Psoas muscle (tissue), 8 donors: ENCODE results near the gene IFITM5. TPM values are rescaled to one million over a fixed set of nuclear protein-coding genes. Genes with fewer than 3 reads are reported as not detected.
"Not testable (repeated sequence)": the region's sequence is repeated elsewhere in the genome, so short reads cannot be mapped to it uniquely, and the experiment has no call there.

ENCODE experiments used
- ATAC-seq, 4 donors: fragments of 200-7000 bp; cut with Tn5 transposase; one replicate each; pipeline ENCODE4 v1.9.1; 2020; ENCODE audit warnings: moderate library complexity in 3 of 4, mild to moderate bottlenecking in 2 of 4
- DNase-seq, 2 donors: peaks; one replicate each; pipeline ENCODE4 v3.0.0-alpha.2; 2020
- H3K27ac ChIP-seq: fragments of 200-600 bp; one replicate; pipeline ENCODE4 v1.8.0; 2022
- H3K27me3 ChIP-seq, 3 donors: fragments of 200-600 bp in 1 of 3; one replicate each; pipeline versions ENCODE4 v1.6.1 to v1.8.0; 2013 to 2022; ENCODE audit warnings: low read length in 2 of 3, mild to moderate bottlenecking in 2 of 3, moderate library complexity in 1 of 3; ENCODE audit not compliant: insufficient read depth in 3 of 3
- H3K36me3 ChIP-seq, 2 donors: fragments of 200-600 bp in 1 of 2; one replicate each; pipeline versions ENCODE4 v1.6.1 to v1.8.0; 2013 to 2022; ENCODE audit warnings: low read depth in 1 of 2, mild to moderate bottlenecking in 1 of 2, moderate library complexity in 1 of 2; ENCODE audit not compliant: insufficient read depth in 1 of 2
- H3K4me1 ChIP-seq: fragments of 200-600 bp; one replicate; pipeline ENCODE4 v1.8.0; 2022
- H3K4me3 ChIP-seq: fragments of 200-600 bp; one replicate; pipeline ENCODE4 v1.8.0; 2022; ENCODE audit warnings: mild to moderate bottlenecking
- H3K9me3 ChIP-seq: fragments of 200-600 bp; one replicate; pipeline ENCODE4 v1.8.0; 2022
- CTCF ChIP-seq: fragments of 200-600 bp; IDR thresholded peaks from one replicate; pipeline ENCODE4 v1.8.0; 2022; ENCODE audit warnings: antibody characterized with exemption
- WGBS, 3 donors: extraction: QIAGEN DNeasy Blood & Tissue Kit; methylation state at CpG; one replicate each; pipeline versions ENCODE4 v1.1.6 to v1.1.7; 2013; 5-methylcytosine and 5-hydroxymethylcytosine counted together
- intact Hi-C, 2 donors: fragments of 100-400 bp; cut with DNase I; formaldehyde crosslinking; loops; one replicate each; pipeline versions ENCODE4 v1.11.0 to v1.14.2; 2022
- polyA plus RNA-seq, 3 donors: library from polyadenylated mRNA; stranded (reverse); fragments of 200-250 nt; gene quantifications; one replicate each; pipeline ENCODE4 v1.2.3, GENCODE V29; 2013
- total RNA-seq, 4 donors: library from RNA; stranded (reverse); fragmentation: NEBNext Ultra II Directional in 2 of 4; extraction: Animal tissue kit (Norgen Biotek cat#: 25700) in 2 of 4; gene quantifications; one replicate each; pipeline versions ENCODE4 v1.2.1 to v1.2.4, GENCODE V29; 2021 to 2023
- donor health status: healthy with polysubstance abuse.
- donor health status: DM: no; HTN: no; CAD: no; lungs with moderate emphysema.
- donor health status: Bipolar disorder and iron deficiency.
- donor health status: healthy.
- donor health status: DM: yes; HTN: yes; CAD: no.
- donor health status: DM: no; HTN: no; CAD: no.
- donor health status: DM: no; HTN: no; CAD: no.
- donor health status: DM: yes; HTN: yes; CAD: no.

The IFITM5 gene
- total and polyA plus RNA-seq, 7 donors: not detected

- no peak for ATAC-seq
- Histone ChIP-seq H3K36me3 (no peaks in the 10 kb centered on the region), H3K4me1 (peaks cover 9% of the 10 kb centered on the region), H3K27me3 (peaks cover 0 to 12% (median 6%) of the 10 kb centered on the region in 3 donors), H3K4me3 (no peak overlapping the region), H3K27ac (no peak overlapping the region), H3K9me3 (no peaks in the 10 kb centered on the region)
- intact Hi-C loops: no loop called here
- DNase-seq: no peak
- no peak for TF ChIP-seq CTCF
- 82 to 84% (median 83%) methylated on average over 18 to 19 of the region's 19 CpGs for WGBS, 3 donors
Measured at GRCh38 chr11:331358-332060, 32.2 kb upstream of the IFITM5 start.

GRCh38 chr11:330694-331357 is 31.5 kb upstream of the IFITM5 start:
- H3K4me3 ChIP-seq: no peak overlapping the region
- H3K4me1 ChIP-seq: peaks cover 9% of the 10 kb centered on the region
- intact Hi-C loops: no loop called here
- no peak for TF ChIP-seq CTCF
- WGBS, 3 donors: 79 to 83% (median 80%) methylated on average over 34 of the region's 34 CpGs
- H3K27ac ChIP-seq: no peak overlapping the region
- no peaks in the 10 kb centered on the region for H3K9me3 ChIP-seq
- ATAC-seq (no peak), DNase-seq (no peak)
- H3K27me3 ChIP-seq: peaks cover 0 to 12% (median 6%) of the 10 kb centered on the region in 3 donors
- no peaks in the 10 kb centered on the region for H3K36me3 ChIP-seq

- intact Hi-C loops: no loop called here
- TF ChIP-seq CTCF: no peak
- ATAC-seq (no peak), DNase-seq (no peak)
- Histone ChIP-seq H3K9me3 (no peaks in the 10 kb centered on the region), H3K36me3 (no peaks in the 10 kb centered on the region), H3K4me3 (no peak overlapping the region), H3K4me1 (peaks cover 13% of the 10 kb centered on the region), H3K27ac (no peak overlapping the region), H3K27me3 (peaks cover 0 to 12% (median 6%) of the 10 kb centered on the region in 3 donors)
- WGBS, 3 donors: 66 to 80% (median 75%) methylated on average over 14 of the region's 14 CpGs
Measured at GRCh38 chr11:330307-330693, 31.0 kb upstream of the IFITM5 start.

GRCh38 chr11:329886-330253 is 30.5 kb upstream of the IFITM5 start:
- WGBS, 3 donors: 89 to 93% (median 93%) methylated on average over 2 of the region's 2 CpGs
- TF ChIP-seq CTCF: no peak

GRCh38 chr11:328516-329100 is 29.3 kb upstream of the IFITM5 start:
- H3K27ac ChIP-seq, H3K9me3 ChIP-seq, H3K36me3 ChIP-seq, intact Hi-C loops, H3K4me3 ChIP-seq, DNase-seq, ATAC-seq, H3K27me3 ChIP-seq: not testable (repeated sequence)
- peaks cover 13% of the 10 kb centered on the region for H3K4me1 ChIP-seq
- WGBS, 3 donors: 92 to 95% (median 94%) methylated on average over 15 of the region's 15 CpGs

More at GRCh38 chr11:329886-330253, 30.5 kb upstream of the IFITM5 start:
- Histone ChIP-seq H3K36me3 (no peaks in the 10 kb centered on the region), H3K9me3 (no peaks in the 10 kb centered on the region), H3K27me3 (peaks cover 0 to 13% (median 6%) of the 10 kb centered on the region in 3 donors), H3K4me3 (no peak overlapping the region), H3K4me1 (peaks cover 13% of the 10 kb centered on the region), H3K27ac (no peak overlapping the region)
- ATAC-seq (no peak), DNase-seq (no peak)
- intact Hi-C loops: no loop called here
